Left colon (tissue), 2 donors: ENCODE measurements around the gene CDH1. TPM values are rescaled to one million over a fixed set of nuclear protein-coding genes. Genes with fewer than 3 reads are reported as not detected.
A peak's percentile ranks its signal among the peaks of the same experiment; 100 is the strongest.
"Not testable (repeated sequence)": the region's sequence is repeated elsewhere in the genome, so short reads cannot be mapped to it uniquely, and the experiment has no call there.

Experiments used
- ATAC-seq: fragments of 200-7000 bp; cut with Tn5 transposase; one replicate; pipeline ENCODE4 v1.9.1; 2020; ENCODE audit warnings: mild to moderate bottlenecking, moderate library complexity
- DNase-seq, 2 donors: peaks; one replicate each; pipeline ENCODE4 v3.0.0-alpha.2; 2020
- intact Hi-C, 2 donors: fragments of 100-400 bp; cut with DNase I in 1 of 2; cut with micrococcal nuclease in 1 of 2; formaldehyde crosslinking; loops; one replicate each; pipeline versions ENCODE4 v1.11.2 to v1.14.0; 2022; cut with DNase I, micrococcal nuclease
- total RNA-seq, 2 donors: library from RNA; stranded (reverse); fragmentation: NEBNext Ultra II Directional; extraction: Animal tissue kit (Norgen Biotek cat#: 25700); gene quantifications; one replicate each; pipeline ENCODE4 v1.2.1, GENCODE V29; 2021
- donor health status: DM: no; HTN: no; CAD: no.
- donor health status: DM: yes; HTN: yes; CAD: no.

CDH1 gene
- total RNA-seq, 2 donors from 2014 or later, result 714 to 770 TPM

DNA sequence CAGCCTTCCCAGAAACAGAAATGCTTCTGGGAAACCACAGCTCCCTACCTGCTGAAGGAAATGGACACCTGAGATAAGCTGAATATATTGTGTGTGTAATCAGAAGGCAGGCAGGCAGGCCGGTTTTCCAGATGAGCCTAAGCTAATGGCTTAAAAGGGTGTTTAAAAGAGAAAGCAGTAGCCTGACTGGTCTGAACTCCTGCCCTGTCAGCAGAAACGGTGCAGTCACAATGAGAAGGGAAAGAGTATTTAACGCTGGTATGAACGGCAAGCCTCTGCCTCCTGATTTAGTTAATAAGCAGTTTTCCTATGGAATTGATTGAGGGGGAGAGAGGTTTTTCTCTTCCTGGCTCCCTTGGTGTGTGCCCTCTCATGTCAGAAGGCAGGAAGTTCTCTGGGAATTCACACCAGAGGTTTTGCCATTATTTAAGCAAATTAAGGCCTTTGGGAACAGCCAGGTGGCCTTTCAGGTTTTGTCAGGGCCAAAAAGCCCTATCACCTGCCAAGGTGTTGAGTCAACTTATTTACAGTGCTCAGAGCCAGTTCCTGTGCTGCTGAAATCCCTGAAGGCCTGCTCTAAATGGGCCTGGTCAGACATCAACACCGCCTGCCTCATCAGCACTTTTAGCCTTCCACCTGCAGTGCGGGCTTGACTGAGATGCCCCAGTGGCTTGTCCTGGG lies 41.6 kb downstream of the CDH1 start:
- ATAC-seq, result peak; percentile 73
- intact Hi-C loops, result no loop called here

DNA sequence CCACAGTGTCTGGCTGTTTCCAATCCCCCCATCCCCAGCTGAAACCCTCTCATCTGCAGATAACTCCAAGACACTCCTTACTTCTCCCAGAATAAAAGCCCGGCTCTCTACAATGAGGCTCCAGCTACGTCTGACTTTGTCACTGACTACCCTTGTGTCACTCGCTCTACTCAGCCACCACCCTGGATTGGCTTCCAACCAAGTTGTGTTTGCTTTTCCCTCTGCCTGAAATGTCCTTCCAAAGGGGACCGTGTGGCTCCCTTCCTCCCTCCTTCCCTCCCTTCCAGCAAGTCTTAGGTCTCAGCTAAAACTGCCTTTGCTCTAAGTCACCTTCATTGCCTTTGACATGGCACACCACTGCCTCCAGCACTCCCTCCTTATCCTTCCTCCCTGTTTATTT lies 42.8 kb downstream of the CDH1 start:
- ATAC-seq (peak; percentile 56), DNase-seq (no peak)
- intact Hi-C loops, result no loop called here

More for the DNA sequence above, 41.6 kb downstream of the CDH1 start:
- peak in 1 of 2 donors; percentile 42 for DNase-seq

DNA sequence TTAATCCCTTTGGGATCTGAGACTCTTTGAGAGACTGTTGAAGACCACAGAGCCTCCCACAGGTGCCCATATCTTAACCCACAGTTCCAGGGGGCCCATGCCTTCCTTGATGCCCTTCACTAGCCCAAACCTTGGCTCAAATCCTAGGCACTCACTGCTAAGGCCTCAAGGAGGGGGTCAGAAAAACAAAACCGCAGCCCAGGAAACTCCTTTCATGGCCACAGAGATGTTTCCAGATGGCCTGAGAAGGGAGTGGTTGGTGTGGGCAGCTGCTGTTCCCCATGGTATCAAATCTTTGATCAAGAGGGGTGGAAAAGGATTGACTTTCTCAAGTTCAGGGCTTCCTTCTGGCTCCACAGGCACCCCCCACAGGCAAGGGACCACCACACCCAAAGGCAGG lies 44.7 kb downstream of the CDH1 start:
- no peak for DNase-seq

DNA sequence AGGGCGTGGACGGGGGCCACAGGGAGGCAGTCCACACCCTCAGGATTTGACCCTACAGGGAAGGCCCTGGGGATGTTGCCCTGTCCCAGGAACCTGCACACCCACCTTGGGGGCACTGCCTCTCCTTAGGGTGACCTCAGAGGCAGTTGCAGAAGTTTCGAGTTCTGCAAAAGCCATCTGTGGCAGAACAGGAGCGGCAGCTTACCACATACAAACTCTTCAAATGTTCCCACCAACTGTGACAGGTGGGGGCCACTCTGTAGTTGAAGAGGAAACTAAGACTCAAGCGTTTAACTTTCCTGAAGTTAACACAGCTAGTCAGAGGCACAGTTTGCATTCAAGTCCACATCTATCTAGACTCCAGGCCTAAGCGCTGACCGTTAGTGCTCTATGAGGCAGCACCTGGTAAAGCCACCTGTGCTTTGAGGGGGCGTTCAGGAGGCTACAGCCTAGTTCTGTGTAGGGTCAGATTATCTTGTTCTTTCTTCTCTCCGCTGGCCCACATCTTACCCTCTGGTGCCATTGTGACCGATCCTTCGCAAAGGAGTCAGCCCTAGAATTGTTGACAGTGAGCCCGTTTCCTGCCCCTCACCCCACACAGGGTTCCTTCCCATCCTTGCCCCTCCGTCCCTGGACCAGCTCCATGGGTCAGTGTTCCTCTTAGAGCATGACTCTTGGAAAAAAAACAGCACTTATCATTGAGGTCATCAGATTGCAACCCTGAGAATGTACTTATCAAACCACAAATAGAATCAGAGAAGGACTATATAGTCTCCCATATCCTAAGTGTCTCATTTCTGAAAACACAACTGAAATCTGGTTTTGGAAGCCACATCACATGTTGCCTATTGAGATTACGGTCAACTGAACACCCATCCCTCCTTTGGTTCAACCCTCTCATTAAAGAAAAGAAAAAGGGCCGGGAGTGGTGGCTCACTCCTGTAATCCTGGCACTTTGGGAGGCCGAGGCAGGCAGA lies 45.4 kb downstream of the CDH1 start:
- DNase-seq (no peak), ATAC-seq (no peak)
- intact Hi-C loops, result no loop called here

More for the DNA sequence above, 44.7 kb downstream of the CDH1 start:
- no peak for ATAC-seq
- intact Hi-C loops, result no loop called here

DNA sequence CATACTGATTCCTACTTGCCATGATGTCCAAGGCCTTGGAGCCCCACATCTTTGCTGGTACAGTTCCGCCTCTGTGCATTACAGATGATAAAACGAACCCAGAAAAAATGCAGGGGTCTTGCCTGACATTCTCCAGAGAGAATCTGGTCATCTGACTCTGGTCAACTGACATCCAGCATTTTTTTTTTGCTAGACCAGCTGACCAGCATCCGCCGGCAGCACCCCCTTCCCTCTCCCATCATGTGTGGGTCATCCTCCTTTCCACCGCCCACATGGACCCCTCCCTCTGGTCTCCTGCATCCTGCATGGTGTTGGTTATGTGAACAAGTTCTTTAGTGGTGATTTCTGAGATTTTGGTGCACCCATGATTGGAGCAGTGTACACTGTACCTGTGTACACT lies 47.1 kb downstream of the CDH1 start:
- intact Hi-C loops, result no loop called here
- no peak for DNase-seq
- ATAC-seq, result no peak

DNA sequence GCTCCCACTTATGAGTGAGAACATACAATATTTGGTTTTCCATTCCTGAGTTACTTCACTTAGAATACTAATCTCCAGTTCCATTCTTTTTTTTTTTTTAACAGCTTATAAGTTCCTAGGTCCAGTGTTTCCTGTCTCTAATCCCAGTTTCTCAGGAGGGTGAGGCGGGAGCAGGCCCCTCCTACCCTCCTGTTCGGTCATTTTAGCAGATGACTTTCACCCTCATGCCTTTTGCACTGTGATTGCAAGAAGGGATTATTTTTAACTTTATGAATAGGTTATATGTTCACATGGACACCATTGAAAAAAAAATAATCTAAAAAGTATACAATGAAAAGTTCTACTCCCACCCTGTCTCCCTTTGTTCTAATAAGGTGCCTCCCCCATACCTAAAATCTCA lies 47.6 kb downstream of the CDH1 start:
- no peak for ATAC-seq

DNA sequence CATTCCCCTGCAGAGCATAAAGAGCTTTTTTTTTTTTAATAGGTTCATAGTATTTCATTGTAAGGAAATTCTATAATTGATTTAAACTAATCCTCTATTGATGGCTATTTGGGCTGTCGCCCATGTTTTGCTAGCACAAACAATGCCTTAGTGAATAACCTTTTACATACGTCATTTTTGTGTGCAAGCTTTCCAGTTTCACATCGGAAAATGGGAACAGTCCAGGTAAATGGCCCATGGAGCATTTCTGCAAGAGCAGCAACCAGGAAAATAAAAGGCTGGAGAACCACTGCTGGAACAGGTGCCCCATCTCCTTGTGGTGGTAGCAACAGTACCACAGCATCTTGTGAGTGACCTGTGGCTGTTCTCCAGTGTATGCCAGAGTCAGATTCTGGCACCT lies 48.6 kb downstream of the CDH1 start:
- intact Hi-C loops, result no loop called here
- no peak for DNase-seq
- no peak for ATAC-seq

More for the DNA sequence above, 47.6 kb downstream of the CDH1 start:
- DNase-seq, result no peak
- intact Hi-C loops, result no loop called here

DNA sequence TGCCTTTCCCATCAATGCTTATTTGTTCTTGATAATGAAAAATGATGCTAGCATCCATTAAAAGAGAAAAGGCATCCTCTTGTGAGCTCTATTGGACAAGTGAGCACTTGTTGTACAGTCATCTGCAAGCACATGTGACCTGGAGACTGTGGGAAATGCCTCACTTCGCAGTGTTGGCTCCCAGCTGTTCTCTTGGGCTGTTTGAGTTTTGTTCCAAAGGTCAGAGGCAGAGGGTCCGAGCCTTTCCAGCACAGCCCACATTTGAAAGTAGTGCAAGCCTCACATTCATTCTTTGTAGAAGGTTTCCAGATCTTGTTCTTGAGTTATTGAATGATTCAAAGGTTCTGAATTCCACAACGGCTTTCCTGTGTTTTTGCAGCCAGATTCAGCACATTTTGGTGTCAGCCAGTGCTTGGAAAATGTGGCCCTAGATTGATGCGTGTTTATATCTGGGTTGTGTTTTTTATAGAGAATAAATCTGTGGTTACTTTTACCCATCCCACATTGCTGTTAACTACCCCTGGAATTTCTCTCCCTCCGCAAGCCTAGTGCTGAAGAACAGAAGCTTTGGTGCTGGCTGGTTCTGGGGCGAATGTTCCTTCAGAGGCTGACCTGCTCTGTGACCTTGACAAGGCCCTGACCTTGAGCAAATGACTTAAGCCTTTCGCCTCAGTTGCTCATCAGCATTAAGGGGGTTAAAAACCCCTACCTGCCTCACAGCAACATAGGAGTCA lies 49.8 kb downstream of the CDH1 start:
- DNase-seq, result peak; percentile 16 to 41
- intact Hi-C loops, result no loop called here
- ATAC-seq, result peak; percentile 47

DNA sequence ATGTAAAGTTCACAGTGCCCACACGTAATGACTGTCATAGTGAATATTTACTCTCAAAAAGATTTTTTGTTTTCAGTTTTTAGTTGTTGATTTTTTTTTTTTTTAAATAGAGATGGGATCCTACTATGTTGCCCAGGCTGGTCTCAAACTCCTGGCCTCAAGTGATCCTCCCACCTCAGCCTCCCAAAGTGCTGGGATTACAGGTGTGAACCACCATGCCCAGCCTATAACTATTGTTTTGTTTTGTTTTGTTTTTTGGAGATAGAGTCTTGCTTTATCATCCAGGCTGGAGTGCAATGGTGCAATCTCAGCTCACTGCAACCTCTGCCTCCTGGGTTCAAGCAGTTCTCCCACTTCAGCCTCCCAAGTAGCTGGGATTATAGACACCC lies 50.3 kb downstream of the CDH1 start:
- DNase-seq, ATAC-seq, intact Hi-C loops: not testable (repeated sequence)

DNA sequence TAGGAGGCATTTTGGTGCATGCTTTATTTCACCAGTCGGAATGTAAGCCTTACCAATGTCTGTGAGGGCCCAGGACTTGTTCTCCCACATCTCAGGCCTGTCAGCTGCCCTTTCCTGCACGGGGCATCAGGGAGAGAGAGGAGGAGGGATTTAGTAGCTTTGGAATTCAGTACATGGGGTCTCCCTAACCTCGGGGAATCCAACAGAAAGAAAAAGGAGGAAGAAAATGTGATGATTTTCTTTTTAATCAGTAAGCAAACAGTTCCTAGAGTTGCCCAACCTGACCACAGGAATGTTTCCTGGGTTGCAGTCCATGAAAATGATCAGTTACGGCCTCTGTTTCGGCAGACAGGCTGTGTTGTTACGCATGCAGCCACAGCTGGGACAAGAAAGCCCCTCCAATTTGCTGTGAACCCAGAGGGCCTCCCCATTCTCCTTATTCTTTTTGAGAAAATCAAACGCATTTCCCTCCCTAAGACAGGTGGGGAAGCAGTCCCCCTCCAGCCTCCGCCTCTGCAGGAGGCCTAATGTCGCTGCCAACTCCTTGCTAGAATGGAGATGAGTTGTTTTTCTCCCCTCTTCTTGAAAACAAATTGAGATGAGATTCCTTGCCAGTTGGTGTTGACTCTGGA lies 53.2 kb downstream of the CDH1 start:
- ATAC-seq (no peak), DNase-seq (peak in 1 of 2 donors; percentile 33)
- intact Hi-C loops, result loop anchor here (10.0 kb wide), 3 partner anchors 85 to 265 kb away; partner anchors contain the start of gene ZFP90 (in 1 of the 2)

DNA sequence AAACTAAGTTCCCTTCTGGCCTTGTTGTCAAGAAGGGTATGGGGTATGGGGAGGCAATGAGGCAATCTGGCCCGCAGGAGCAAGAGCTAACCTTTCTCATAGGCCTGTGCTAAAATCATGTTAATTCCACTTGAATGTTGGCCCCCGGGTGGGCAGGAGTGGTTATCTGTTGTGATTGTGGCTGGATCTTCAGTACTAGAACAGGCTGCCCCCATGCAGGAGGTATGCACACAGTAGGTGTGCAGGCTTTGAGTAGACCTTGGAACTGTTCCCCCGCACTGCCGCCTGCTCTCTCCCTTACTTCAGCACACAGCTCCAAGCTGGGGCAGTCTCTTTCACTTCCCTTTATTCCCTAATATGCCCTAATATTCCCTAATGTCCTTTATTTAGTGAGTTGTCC lies 53.9 kb downstream of the CDH1 start:
- intact Hi-C loops, result loop anchor here (10.0 kb wide), 3 partner anchors 86 to 266 kb away; partner anchors contain the start of gene ZFP90 (in 1 of the 2)
- DNase-seq, result no peak
- ATAC-seq, result no peak

DNA sequence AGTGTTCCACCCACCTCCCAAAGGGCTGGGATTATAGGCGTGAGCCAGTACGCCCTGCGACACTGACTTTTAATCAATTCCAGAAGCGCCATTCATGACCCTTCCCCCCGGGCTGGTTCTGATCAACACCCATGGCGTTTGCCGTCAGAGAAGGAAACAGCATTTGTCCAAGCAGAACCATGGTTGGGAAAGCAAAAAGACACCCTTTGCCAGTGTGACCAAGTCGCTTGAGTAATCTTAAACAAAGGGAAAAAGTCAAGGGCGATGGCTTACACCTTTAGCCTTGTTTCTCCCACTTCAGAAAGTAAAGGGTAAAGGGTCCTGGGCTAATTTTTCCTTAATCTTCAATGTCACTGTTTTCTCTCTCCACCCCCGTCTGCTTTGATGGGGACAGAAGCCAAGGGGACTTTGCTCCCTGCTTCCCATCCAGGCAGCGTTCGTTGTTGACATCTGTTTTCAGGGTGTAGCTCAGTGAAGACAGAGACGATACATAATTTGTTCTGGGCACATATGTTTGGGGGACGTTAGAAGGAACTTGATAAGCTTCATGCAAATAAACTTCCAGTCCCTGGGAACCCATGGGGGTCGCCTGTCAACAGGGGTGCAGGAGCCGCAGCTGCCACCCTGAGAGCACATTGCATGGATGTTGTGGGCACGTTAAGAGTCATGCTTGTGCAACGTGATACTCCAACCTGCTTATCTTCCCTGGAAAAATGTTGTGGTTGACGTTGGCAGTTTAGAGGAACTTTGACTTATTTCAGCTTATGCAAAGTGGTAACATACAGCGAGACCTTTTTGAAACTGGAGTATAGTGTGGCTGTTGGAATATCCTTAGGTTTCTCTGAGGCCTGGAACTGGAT lies 55.6 kb downstream of the CDH1 start:
- DNase-seq, result peak; percentile 63 to 65

DNA sequence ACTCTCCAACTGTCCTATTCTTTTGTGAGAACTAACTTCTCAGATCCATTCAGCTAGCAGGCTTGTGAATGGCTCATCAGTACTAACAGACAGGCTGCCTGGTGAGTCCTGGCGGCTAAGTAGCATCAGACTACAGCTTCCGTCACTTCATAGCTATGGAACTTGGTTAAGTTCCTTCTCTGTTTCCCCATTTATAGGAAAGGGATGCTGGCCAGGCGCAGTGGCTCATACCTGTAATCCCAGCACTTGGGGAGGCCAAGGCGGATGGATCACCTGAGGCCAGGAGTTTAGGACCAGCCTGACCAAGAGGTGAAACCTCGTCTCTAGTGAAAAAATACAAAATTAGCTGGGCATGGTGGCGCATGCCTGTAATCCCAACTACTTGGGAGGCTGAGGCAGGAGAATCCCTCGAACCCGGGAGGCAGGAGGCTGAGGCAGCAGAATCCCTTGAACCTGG lies 56.3 kb downstream of the CDH1 start:
- intact Hi-C loops, result loop anchor here (10.0 kb wide), 3 partner anchors 89 to 269 kb away; partner anchors contain the start of gene ZFP90 (in 1 of the 2)
- DNase-seq, result no peak
- ATAC-seq, result no peak

More for the DNA sequence above, 55.6 kb downstream of the CDH1 start:
- ATAC-seq, result peak; percentile 86
- intact Hi-C loops, result loop anchor here (10.0 kb wide), 3 partner anchors 88 to 268 kb away; partner anchors contain the start of gene ZFP90 (in 1 of the 2)

DNA sequence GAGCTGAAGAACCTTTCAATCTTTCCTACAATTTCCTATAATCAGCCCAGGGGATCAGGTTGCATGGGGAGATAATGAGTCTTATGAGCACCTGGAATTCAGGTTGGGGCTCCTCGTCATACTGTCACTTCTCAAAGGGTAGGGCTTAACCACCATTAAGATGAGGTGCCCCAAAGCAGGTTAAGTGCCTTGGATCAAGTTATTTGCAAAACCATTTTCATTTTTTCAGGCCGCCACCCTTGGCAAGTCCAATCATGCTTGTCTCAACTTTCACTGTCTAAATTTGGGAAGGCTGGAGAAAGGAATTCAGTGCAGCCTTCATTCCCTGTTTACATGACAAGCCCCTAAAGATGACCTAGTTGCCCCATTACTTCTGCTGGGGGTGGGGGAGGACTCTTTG lies 61.3 kb downstream of the CDH1 start:
- intact Hi-C loops, result loop anchor here (10.0 kb wide), 3 partner anchors 94 to 274 kb away; partner anchors contain the start of gene ZFP90 (in 1 of the 2)
- no peak for ATAC-seq

DNA sequence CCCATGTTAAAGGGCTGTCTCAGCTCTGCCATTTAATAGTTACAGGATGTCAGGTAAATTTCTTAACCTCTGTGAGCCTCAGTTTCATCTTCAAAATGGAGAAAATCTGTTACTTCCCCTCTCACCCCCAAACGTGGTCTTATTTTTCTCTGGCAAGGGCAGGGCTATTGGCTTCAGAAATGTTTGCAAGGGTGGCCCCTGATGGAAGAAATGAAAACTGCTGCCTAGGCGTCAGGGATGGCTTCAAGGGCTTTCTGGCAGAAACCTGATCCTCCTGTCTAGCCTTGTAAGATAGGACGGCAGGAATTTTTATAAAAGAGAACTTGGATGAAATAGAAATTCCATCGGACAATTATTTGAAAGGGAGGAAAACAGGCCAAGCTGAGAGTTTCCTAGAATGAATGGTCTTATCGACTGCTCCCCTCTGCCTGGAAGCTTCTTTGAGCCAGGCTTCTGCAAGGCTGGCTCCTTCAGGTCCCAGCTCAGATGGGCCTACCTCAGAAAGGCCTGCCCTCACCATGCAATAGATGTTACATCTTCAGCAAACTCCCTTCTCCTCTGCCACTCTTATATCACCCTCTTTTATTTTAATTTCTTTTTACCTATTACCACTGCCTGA lies 63.3 kb downstream of the CDH1 start:
- intact Hi-C loops, result loop anchor here in 1 of 2 donors (10.0 kb wide), 1 partner anchor 106 kb away; no protein-coding TSS in a partner anchor
- ATAC-seq (peak; percentile 76), DNase-seq (peak; percentile 33 to 52)

More for the DNA sequence above, 61.3 kb downstream of the CDH1 start:
- no peak for DNase-seq

DNA sequence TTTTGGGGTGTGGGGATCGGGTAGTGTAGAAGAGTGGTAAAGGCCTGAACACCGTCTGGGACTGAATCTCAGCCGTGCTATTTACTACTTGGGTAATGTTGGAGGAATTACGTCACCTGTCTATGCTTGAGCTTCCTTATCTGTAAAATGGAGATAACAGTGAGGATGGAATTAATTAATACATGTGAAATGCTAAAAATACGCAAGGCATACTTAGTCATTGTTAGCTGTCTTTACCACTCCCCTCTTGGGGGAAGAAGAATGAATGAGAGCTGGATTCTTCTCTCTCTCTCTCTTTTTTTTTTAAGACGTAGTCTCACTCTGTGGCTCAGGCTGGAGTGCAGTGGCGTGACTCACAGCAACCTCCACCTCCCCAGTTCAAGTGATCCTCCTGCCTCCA lies 65.1 kb downstream of the CDH1 start:
- DNase-seq, result no peak
- intact Hi-C loops, result loop anchor here in 1 of 2 donors (10.0 kb wide), 1 partner anchor 107 kb away; no protein-coding TSS in a partner anchor
- no peak for ATAC-seq

DNA sequence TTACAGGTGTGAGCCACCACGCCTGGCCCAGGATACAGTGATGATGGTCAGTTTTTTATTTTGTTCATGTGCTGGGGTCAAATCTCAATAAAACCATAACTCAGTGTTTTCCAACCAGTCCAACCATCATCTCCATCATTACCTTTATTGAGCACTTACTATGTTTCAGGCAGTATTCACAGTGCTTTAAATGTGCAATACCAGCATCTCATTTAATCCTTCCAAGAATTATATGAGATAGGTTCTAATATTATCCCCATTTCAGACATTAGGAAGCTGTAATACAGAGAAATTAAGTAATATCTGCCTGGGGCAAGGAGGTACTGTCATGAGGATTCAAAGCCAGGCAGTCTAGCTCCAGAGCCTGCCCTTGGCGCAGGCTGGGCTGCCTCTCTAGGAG lies 69.3 kb downstream of the CDH1 start:
- intact Hi-C loops, result loop anchor here in 1 of 2 donors (10.0 kb wide), 1 partner anchor 112 kb away; no protein-coding TSS in a partner anchor
- no peak for ATAC-seq

More for the DNA sequence above, 69.3 kb downstream of the CDH1 start:
- no peak for DNase-seq
